ENCODE results near the gene TSPAN11.

- TF ChIP-seq YY1 (IDR thresholded peaks at IDR 0.05; ENCODE audit: insufficient read depth, insufficient read length) (no peak), SUZ12 (IDR thresholded peaks at IDR 0.05; ENCODE audit: extremely low read depth, insufficient read depth, insufficient read length) (no peak)
Observed at GRCh38 chr12:30977124-30977523, 50.6 kb downstream of the TSPAN11 start.

Measured in NT2/D1 (cell line).